T47D (cell line): ENCODE results near the gene SHISA7.
A peak's percentile ranks its signal among the peaks of the same experiment; 100 is the strongest.

Source experiments
- DNase-seq, 2 experiments: peaks; one replicate each; pipeline versions ENCODE4 v3.0.0 to v3.0.0-alpha.2; 2011 to 2012; ENCODE audit warnings: low read depth in 1 of 2, low spot score in 1 of 2
- JUND ChIP-seq: IDR thresholded peaks from 2 replicates; pipeline ENCODE4 v1.6.1; 2012; ENCODE audit warnings: low read depth
- in situ Hi-C: cut with HindIII; loops from 2 replicates; pipeline ENCODE4 v1.10.0; 2016; ENCODE audit warnings: low sequenced_read_pairs, low pct_unique_long_range_greater_than_20kb

The SHISA7 gene

DNA sequence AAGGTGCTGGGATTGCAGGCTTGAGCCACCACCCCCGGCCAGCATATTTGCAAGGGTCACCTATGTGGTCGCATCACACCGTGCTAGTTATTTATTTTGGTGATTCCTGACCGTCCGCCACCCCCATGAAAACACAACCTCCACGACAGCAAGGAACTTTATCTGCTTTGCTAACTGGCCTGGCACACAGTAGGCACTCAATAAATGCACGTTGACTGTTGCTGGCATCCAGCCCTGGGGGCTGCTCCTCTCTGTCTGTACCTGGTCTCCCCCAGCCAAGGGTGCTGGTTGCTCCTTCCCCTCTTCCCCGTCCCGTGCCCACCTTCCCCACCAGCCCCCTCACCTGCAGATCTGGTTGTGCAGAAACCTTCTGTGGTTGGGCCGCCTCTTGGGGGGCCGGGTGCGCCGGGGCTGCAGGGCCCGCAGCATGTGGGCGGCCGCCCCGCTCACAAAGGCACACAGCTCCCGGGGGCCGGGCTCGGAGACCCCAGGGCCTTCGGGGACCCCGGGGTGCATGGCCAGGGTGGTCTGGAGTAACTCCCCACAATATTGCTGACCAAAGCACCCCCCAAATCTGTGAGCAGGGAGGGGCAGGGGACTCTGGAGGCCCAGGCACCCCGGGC is 21.1 kb upstream of the SHISA7 start:
- TF ChIP-seq JUND = no peak
- DNase-seq = no peak
- in situ Hi-C loops = no loop called here

DNA sequence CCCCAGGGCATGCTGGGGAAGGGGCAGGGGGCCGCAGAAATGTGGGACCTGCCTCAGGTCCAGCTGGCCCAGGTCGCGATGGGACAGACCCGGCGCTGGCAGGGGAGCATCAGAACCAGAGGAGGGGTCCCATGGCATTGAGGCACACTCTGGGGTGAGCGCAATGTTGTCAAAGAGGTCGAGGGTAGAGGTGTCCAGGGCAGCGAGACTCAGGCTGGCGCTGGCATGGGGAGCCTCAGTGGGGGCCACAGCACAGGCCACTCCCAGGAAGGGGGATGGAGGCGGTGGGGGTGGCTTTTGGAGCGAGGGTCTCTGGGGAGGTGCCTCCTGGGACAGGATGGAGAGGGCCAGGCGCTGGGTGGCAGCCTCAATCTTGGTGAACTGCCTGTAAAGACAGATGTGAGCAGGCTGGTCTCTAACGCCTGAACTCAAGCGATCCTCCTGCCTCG is 20.5 kb upstream of the SHISA7 start:
- TF ChIP-seq JUND = no peak
- no peak for DNase-seq
- in situ Hi-C loops = no loop called here

DNA sequence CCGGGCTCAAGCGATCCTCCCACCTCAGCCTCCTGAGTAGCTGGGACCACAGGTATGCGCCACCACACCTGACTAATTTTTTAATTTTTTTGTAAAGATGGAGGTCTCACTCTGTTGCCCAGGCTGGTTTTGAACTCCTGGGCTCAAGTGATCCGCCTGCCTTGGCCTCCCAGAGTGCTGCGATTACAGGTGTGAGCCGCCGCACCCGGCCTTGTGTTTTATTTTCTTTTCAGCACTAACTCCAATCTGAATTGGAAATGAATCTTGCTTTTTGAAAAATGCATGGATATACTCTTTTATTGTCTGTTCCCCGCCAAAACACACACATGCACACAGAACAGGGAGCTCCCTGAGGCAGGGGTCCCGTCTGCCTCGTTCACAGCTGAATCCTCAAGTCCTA is 19.6 kb upstream of the SHISA7 start:
- in situ Hi-C loops = no loop called here
- TF ChIP-seq JUND = no peak
- DNase-seq = no peak

DNA sequence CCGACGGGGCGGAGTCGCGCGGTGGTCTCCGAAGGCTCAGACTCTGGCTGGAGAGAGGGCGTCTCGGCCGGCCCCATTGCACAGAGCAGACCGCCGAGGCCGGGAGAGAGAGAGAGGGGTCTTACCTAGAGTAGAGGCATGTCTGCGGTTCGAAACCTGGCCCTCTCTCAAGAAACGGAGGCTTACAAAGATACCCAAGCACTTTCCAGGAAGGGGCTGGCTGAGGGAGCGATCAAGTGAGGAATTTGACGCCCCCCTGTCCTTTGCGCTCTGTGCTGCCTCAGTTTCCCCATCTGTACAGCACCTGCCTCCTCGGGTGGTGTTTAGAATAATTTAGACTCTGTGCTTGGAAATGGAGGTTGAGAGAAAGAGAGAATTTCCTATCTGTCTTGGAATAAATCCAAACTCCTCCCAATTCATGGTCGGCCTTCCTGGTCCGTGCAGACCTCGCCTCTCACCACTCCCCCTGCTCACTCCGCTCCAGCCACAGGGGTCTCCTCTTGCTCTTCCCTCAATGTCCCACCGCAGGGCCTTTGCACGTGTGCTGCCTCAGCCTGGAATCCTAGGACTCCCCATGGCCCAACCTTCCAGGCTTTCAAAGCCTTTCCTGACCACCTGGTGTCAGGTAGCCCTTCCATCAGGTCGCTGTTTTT is 19.0 kb upstream of the SHISA7 start:
- DNase-seq = peak in 1 of 2 experiments; percentile 22
- in situ Hi-C loops = no loop called here
- no peak for TF ChIP-seq JUND

- peak; percentile 99 for DNase-seq
- in situ Hi-C loops = no loop called here
- no peak for TF ChIP-seq JUND
Observed at GRCh38 chr19:55461259-55461973, 18.3 kb upstream of the SHISA7 start, which contains the start of gene ISOC2. ISOC2 (minus strand) TSS chr19:55461642; CDS start chr19:55456486, 5,156 bp downstream.

GRCh38 chr19:55460670-55461258 is 17.7 kb upstream of the SHISA7 start:
- in situ Hi-C loops = no loop called here
- TF ChIP-seq JUND = no peak
- peak; percentile 63 to 77 for DNase-seq

- in situ Hi-C loops = no loop called here
- no peak for DNase-seq
Observed at GRCh38 chr19:55459950-55460657, 17.0 kb upstream of the SHISA7 start.

DNA sequence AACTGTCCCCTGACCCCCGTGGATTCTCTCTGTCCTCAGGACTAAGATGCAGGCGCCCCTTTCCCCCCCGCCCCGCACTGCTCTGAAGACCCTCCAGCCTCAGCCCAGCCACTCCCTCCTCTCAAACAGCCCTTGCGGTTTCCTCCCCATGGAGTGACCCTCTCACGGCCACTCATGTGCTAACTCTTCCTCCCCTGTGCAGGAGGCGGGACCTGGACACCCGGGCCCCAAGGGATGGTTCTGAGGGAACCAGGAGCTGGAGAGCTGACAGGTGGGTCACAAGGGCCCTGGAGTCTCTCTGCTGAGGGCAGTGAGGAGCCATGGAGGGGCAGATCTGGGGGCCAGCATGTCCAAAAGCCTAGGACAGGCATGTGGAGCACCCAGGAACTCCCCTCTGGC is 16.4 kb upstream of the SHISA7 start:
- no peak for TF ChIP-seq JUND
- no peak for DNase-seq
- in situ Hi-C loops = no loop called here

More at GRCh38 chr19:55459950-55460657, 17.0 kb upstream of the SHISA7 start:
- no peak for TF ChIP-seq JUND

- DNase-seq = no peak
- no peak for TF ChIP-seq JUND
- in situ Hi-C loops = no loop called here
Observed at GRCh38 chr19:55457683-55458457, 14.8 kb upstream of the SHISA7 start.

DNA sequence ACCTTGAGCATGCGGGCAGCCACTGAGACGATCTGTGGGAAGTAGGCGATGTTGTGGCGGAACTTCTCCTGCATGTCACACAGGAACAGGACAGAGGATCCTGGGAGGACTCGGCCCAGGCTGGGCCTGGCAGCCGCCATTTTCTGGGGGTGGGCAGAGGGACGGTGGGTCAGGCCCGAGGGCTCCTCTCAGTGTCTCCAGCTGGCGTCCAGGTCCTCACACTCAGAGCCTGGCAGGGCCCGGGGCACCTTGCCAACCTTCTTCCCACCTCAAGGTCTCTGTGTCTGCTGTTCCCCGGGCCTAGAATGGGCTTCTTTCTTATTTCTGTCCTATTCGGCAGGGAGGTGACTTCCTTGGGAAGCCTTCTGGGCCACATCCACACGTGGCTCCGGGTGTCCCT is 13.2 kb upstream of the SHISA7 start:
- TF ChIP-seq JUND = no peak
- DNase-seq = no peak
- in situ Hi-C loops = no loop called here

DNA sequence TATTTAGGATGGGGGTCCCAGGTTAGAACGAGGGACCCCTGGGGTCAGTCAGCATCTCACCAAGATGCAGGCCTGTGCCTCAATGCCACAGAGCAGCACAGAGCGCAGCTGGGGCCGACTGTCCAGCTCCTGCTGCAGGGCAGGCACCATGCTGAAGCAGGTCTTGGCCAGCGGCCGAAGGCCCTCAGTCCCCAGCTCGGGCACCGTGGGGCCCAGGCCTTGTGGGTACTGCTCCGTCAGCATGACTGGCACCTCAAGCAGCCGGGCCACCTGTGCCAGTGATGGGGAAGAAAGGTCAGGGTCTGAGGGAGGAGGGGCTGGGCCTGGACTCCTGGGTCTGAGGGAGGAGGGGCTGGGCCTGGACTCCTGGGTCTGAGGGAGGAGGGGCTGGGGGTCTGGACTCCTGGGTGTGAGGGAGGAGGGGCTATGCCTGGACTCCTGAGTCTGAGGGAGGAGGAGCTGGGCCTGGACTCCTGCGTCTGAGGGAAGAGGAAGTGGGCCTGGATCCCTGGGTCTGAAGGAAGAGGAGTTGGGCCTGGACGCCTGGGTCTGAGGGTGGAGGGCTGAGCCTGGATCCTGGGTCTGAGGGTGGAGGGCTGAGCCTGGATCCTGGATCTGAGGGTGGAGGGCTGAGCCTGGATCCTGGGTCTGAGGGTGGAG is 12.6 kb upstream of the SHISA7 start:
- in situ Hi-C loops = no loop called here
- no peak for DNase-seq
- TF ChIP-seq JUND = no peak
